ENCODE results near the gene TMEM92. TPM values are rescaled to one million over a fixed set of nuclear protein-coding genes. Genes with fewer than 3 reads are reported as not detected.

The TMEM92 gene
- total and polyA plus RNA-seq, 2 donors from 2014 or later = 2.4 TPM; not detected in 1

- intact Hi-C loops (cut with DNase I) = no loop called here
- H3K27me3 ChIP-seq (ENCODE audit: control insufficient read depth, insufficient read depth, low read length) = no peaks in the 10 kb centered on the region
- H3K4me1 ChIP-seq (ENCODE audit: control insufficient read depth in 2 of 3, insufficient read depth in 2 of 3, low read depth in 1 of 3, low read length in 3 of 3) = peaks cover 0 to 3% (median 0%) of the 10 kb centered on the region in 3 donors
- no peaks in the 10 kb centered on the region for H3K9me3 ChIP-seq (ENCODE audit: control insufficient read depth in 2 of 3, insufficient read depth in 1 of 3, low read length in 3 of 3)
- no peak for TF ChIP-seq CTCF (IDR thresholded peaks at IDR 0.05; ENCODE audit: borderline replicate concordance, extremely low read depth, insufficient read depth)
- no peaks in the 10 kb centered on the region for H3K36me3 ChIP-seq (ENCODE audit: control insufficient read depth in 2 of 3, insufficient read depth in 3 of 3, low read length in 3 of 3)
- H3K4me3 ChIP-seq (ENCODE audit: low read length in 3 of 3) = no peak overlapping the region
- no peak overlapping the region for H3K27ac ChIP-seq (ENCODE audit: low read depth in 2 of 2, low read length in 2 of 2)
- peak in 1 of 5 donors; percentile 35 for DNase-seq
- no peak for FAIRE-seq
- H3K9ac ChIP-seq (ENCODE audit: low read length in 3 of 3) = no peak overlapping the region
Measured at GRCh38 chr17:50261051-50261915, 13.0 kb upstream of the TMEM92 start.

- Histone ChIP-seq H3K4me1 (ENCODE audit: control insufficient read depth in 2 of 3, insufficient read depth in 2 of 3, low read depth in 1 of 3, low read length in 3 of 3) (peaks cover 0 to 3% (median 2%) of the 10 kb centered on the region in 3 donors), H3K9ac (ENCODE audit: low read length in 3 of 3) (no peak overlapping the region), H3K4me3 (ENCODE audit: low read length in 3 of 3) (no peak overlapping the region), H3K9me3 (ENCODE audit: control insufficient read depth in 2 of 3, insufficient read depth in 1 of 3, low read length in 3 of 3) (no peaks in the 10 kb centered on the region), H3K27me3 (ENCODE audit: control insufficient read depth, insufficient read depth, low read length) (no peaks in the 10 kb centered on the region), H3K27ac (ENCODE audit: low read depth in 2 of 2, low read length in 2 of 2) (no peak overlapping the region), H3K36me3 (ENCODE audit: control insufficient read depth in 2 of 3, insufficient read depth in 3 of 3, low read length in 3 of 3) (no peaks in the 10 kb centered on the region)
- DNase-seq = peak in 1 of 5 donors; percentile 32
- intact Hi-C loops (cut with DNase I) = no loop called here
- no peak for TF ChIP-seq CTCF (IDR thresholded peaks at IDR 0.05; ENCODE audit: borderline replicate concordance, extremely low read depth, insufficient read depth)
- no peak for FAIRE-seq
Measured at GRCh38 chr17:50262001-50262794, 12.1 kb upstream of the TMEM92 start.

GRCh38 chr17:50263331-50264262 is 10.7 kb upstream of the TMEM92 start:
- TF ChIP-seq CTCF (IDR thresholded peaks at IDR 0.05; ENCODE audit: borderline replicate concordance, extremely low read depth, insufficient read depth) = no peak
- DNase-seq = peak in 3 of 5 donors; percentile 11 to 49 (median 47)
- no peak overlapping the region for H3K9ac ChIP-seq (ENCODE audit: low read length in 3 of 3)
- intact Hi-C loops (cut with DNase I) = no loop called here
- H3K4me3 ChIP-seq (ENCODE audit: low read length in 3 of 3) = no peak overlapping the region
- no peaks in the 10 kb centered on the region for H3K27me3 ChIP-seq (ENCODE audit: control insufficient read depth, insufficient read depth, low read length)
- H3K9me3 ChIP-seq (ENCODE audit: control insufficient read depth in 2 of 3, insufficient read depth in 1 of 3, low read length in 3 of 3) = no peaks in the 10 kb centered on the region
- FAIRE-seq = no peak
- no peak overlapping the region for H3K27ac ChIP-seq (ENCODE audit: low read depth in 2 of 2, low read length in 2 of 2)
- H3K4me1 ChIP-seq (ENCODE audit: control insufficient read depth in 2 of 3, insufficient read depth in 2 of 3, low read depth in 1 of 3, low read length in 3 of 3) = peaks cover 0 to 3% (median 2%) of the 10 kb centered on the region in 3 donors
- H3K36me3 ChIP-seq (ENCODE audit: control insufficient read depth in 2 of 3, insufficient read depth in 3 of 3, low read length in 3 of 3) = no peaks in the 10 kb centered on the region

Data from kidney (tissue), 14 donors.